Measurements from ENCODE around the gene HRH1.

- TF ChIP-seq SP1 (IDR thresholded peaks at IDR 0.05) = no peak
- TF ChIP-seq HDGF (IDR thresholded peaks at IDR 0.05; ENCODE audit: borderline replicate concordance) = no peak
- TF ChIP-seq ELF4 (IDR thresholded peaks at IDR 0.05) = no peak
- no peak for TF ChIP-seq BHLHE40 (IDR thresholded peaks at IDR 0.05; ENCODE audit: borderline replicate concordance)
- TF ChIP-seq SUZ12 (IDR thresholded peaks at IDR 0.05) = no peak
- no peak for TF ChIP-seq NFRKB (IDR thresholded peaks at IDR 0.05)
- no peak for TF ChIP-seq FOXK2 (IDR thresholded peaks at IDR 0.05)
- TF ChIP-seq PKNOX1 (IDR thresholded peaks at IDR 0.05) = no peak
- TF ChIP-seq FOXA1 (IDR thresholded peaks at IDR 0.05) = no peak
Measured at GRCh38 chr3:11307830-11308432, 153.6 kb downstream of the HRH1 start.

Data from HEK293T (cell line).